Colonic mucosa (tissue), 4 donors: ENCODE measurements around the gene LRRFIP1. TPM values are rescaled to one million over a fixed set of nuclear protein-coding genes. Genes with fewer than 3 reads are reported as not detected.

Experiments used
- DNase-seq: peaks from one replicate; pipeline ENCODE4 v3.0.0-alpha.2; 2020
- H3K27ac ChIP-seq: fragments of 200-600 bp; one replicate; pipeline ENCODE4 v1.8.0; 2021
- H3K27me3 ChIP-seq: fragments of 200-600 bp; one replicate; pipeline ENCODE4 v1.8.0; 2021
- H3K36me3 ChIP-seq: fragments of 200-600 bp; one replicate; pipeline ENCODE4 v1.8.0; 2021
- H3K4me1 ChIP-seq: fragments of 200-600 bp; one replicate; pipeline ENCODE4 v1.8.0; 2021; ENCODE audit warnings: mild to moderate bottlenecking
- H3K4me3 ChIP-seq: fragments of 200-600 bp; one replicate; pipeline ENCODE4 v1.8.0; 2021
- H3K9ac ChIP-seq, 2 donors: one replicate each; pipeline ENCODE4 v1.7.0; 2013; ENCODE audit warnings: control low read depth in 2 of 2, low read depth in 2 of 2, low read length in 2 of 2
- H3K9me3 ChIP-seq: fragments of 200-600 bp; one replicate; pipeline ENCODE4 v1.8.0; 2021
- CTCF ChIP-seq: fragments of 200-600 bp; IDR thresholded peaks from one replicate; pipeline ENCODE4 v1.8.0; 2022; ENCODE audit warnings: antibody characterized with exemption, mild to moderate bottlenecking
- intact Hi-C: fragments of 100-400 bp; cut with DNase I; formaldehyde crosslinking; loops from one replicate; pipeline ENCODE4 v1.14.1; 2022
- total RNA-seq, 2 donors: library from RNA; stranded (reverse); fragmentation: NEBNext Ultra II Directional in 1 of 2; extraction: Animal tissue kit (Norgen Biotek cat#: 25700) in 1 of 2; gene quantifications; one replicate each; pipeline ENCODE4 v1.2.1, GENCODE V29; 2021
- donor health status: healthy.
- donor health status: DM: no; HTN: no; CAD: no.
- donor health status: DM: no; HTN: no; CAD: no.

The LRRFIP1 gene
- total RNA-seq, 2 donors from 2014 or later = 114 to 133 TPM

GRCh38 chr2:237596520-237597195 lies 30.7 kb upstream of the LRRFIP1 start:
- Histone ChIP-seq H3K9me3 (no peaks in the 10 kb centered on the region), H3K27ac (no peak overlapping the region), H3K9ac (no peak overlapping the region), H3K27me3 (no peaks in the 10 kb centered on the region), H3K4me1 (no peaks in the 10 kb centered on the region), H3K4me3 (no peak overlapping the region), H3K36me3 (no peaks in the 10 kb centered on the region)
- TF ChIP-seq CTCF = no peak
- intact Hi-C loops = loop anchor here (5.0 kb wide), 1 partner anchor 146 kb away; no protein-coding TSS in a partner anchor
- DNase-seq = no peak

GRCh38 chr2:237597196-237598145 lies 29.9 kb upstream of the LRRFIP1 start:
- DNase-seq = no peak
- H3K27ac ChIP-seq = no peak overlapping the region
- intact Hi-C loops = loop anchor here (5.0 kb wide), 1 partner anchor 145 kb away; no protein-coding TSS in a partner anchor
- H3K27me3 ChIP-seq = no peaks in the 10 kb centered on the region
- H3K9me3 ChIP-seq = no peaks in the 10 kb centered on the region
- H3K4me1 ChIP-seq = no peaks in the 10 kb centered on the region
- H3K4me3 ChIP-seq = no peak overlapping the region
- H3K9ac ChIP-seq = no peak overlapping the region
- TF ChIP-seq CTCF = no peak
- H3K36me3 ChIP-seq = no peaks in the 10 kb centered on the region

- Histone ChIP-seq H3K27me3 (no peaks in the 10 kb centered on the region), H3K4me1 (no peaks in the 10 kb centered on the region), H3K36me3 (no peaks in the 10 kb centered on the region), H3K9ac (no peak overlapping the region), H3K4me3 (no peak overlapping the region), H3K27ac (no peak overlapping the region), H3K9me3 (no peaks in the 10 kb centered on the region)
- no peak for DNase-seq
- intact Hi-C loops = loop anchor here (5.0 kb wide), 1 partner anchor 144 kb away; no protein-coding TSS in a partner anchor
- no peak for TF ChIP-seq CTCF
Measured at GRCh38 chr2:237598468-237599208, 28.7 kb upstream of the LRRFIP1 start.

- Histone ChIP-seq H3K9ac (no peak overlapping the region), H3K4me1 (no peaks in the 10 kb centered on the region), H3K27ac (no peak overlapping the region), H3K9me3 (no peaks in the 10 kb centered on the region), H3K36me3 (no peaks in the 10 kb centered on the region), H3K27me3 (no peaks in the 10 kb centered on the region), H3K4me3 (no peak overlapping the region)
- no peak for TF ChIP-seq CTCF
- intact Hi-C loops = loop anchor here (5.0 kb wide), 1 partner anchor 143 kb away; no protein-coding TSS in a partner anchor
- no peak for DNase-seq
Measured at GRCh38 chr2:237599465-237600110, 27.8 kb upstream of the LRRFIP1 start.
